DMS53 treated with DMSO at 0.1 percent for 48 hours (cell line): ENCODE measurements around the gene AOC3.
A peak's percentile ranks its signal among the peaks of the same experiment; 100 is the strongest.

Experiments
- DNase-seq: peaks from one replicate; lab custom pipeline; 2025; ENCODE audit not compliant: unreplicated experiment; lab: John Stamatoyannopoulos, UW

Gene AOC3

DNA sequence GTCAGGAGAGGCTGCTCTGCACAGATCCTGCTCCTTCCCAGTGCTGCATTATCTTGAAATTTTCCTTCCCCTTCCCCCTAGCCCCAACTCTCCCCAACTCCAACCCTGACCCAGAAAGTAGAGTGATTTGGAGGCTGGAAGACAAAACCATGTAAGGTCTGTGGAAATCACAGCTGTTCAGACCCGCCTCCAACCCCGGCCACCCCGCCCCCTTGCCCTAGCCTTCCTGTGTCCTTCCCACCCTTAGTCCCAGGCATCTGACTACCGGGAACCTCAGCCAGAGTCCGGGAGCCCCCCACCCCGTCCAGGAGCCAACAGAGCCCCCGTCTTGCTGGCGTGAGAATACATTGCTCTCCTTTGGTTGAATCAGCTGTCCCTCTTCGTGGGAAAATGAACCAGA lies at the start of gene AOC3:
Gene AOC3 (plus strand): TSS at position 246 of the 400 bp plus-strand sequence. CDS start 145 bp downstream, at position 391.
- no peak for DNase-seq

- DNase-seq: no peak
These were observed 47.7 kb upstream of the AOC3 start for GRCh38 chr17:42803074-42803883.

GRCh38 chr17:42804918-42805367 lies 46.1 kb upstream of the AOC3 start:
- peak; percentile 90 for DNase-seq

DNA sequence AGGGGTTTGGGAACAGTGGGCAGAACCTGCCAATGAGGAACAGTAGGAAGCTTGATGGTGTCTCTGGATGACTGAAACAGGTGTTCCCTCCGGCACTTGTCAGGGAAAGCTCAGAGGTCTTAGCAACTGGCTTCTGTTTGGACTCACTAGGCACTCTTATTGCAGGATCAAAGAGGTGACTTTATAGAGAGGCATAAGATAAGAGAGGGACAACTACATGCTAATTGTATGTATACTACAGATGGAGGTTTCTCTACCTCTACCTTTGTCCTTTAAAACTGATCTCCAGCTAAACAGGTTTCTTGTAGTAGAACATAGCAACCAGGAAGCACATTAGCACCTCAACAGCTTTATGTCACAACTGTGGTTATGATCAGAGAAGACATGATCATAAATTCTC lies 44.8 kb upstream of the AOC3 start:
- DNase-seq: no peak

- no peak for DNase-seq
These were observed 41.7 kb upstream of the AOC3 start for GRCh38 chr17:42809250-42809649.

- DNase-seq: no peak
These were observed 36.2 kb upstream of the AOC3 start for GRCh38 chr17:42814633-42815399.

DNA sequence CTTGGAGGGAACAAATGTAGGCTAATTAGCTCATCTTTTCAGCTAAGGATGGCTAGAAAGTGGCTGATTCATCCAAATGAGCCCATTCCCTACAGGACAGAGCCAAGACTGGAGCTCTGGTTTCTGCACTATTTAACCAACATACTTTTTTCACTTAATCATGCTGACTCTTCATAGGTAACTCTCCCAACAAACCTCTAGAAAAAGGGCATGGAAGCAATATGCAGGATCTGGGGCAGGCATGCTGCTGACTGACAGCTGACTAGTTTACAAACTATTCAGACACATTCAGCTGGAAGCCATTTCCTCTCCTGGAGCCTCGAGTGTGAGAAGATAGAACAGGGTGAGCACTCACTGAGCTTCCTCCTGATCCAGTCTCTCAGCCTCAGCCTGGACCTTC lies 33.1 kb upstream of the AOC3 start:
- no peak for DNase-seq

GRCh38 chr17:42818379-42818778 lies 32.6 kb upstream of the AOC3 start:
- DNase-seq: no peak

- peak; percentile 72 for DNase-seq
These were observed 31.0 kb upstream of the AOC3 start for GRCh38 chr17:42819939-42820535.

DNA sequence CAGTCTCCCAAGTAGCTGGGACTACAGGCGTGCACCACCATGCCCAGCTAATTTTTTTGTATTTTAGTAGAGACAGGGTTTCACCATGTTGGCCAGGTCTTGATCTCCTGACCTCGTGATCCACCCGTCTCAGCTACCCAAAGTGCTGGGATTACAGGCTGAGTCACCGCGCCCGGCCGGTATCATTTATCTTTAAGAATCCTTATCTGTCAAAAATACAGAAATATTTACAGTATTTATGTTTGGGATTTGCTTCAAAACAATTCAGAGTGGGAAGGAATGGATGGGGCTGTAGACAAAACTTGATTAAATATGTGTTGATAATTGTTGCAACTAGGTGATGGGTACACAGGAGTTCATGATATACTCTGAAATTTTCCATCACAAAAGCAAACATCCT lies 29.8 kb upstream of the AOC3 start:
- no peak for DNase-seq

GRCh38 chr17:42827472-42827871 lies 23.5 kb upstream of the AOC3 start:
- DNase-seq: no peak

GRCh38 chr17:42830971-42831370 lies 20.0 kb upstream of the AOC3 start:
- DNase-seq: no peak

- no peak for DNase-seq
These were observed 18.6 kb upstream of the AOC3 start for GRCh38 chr17:42832213-42832933.

DNA sequence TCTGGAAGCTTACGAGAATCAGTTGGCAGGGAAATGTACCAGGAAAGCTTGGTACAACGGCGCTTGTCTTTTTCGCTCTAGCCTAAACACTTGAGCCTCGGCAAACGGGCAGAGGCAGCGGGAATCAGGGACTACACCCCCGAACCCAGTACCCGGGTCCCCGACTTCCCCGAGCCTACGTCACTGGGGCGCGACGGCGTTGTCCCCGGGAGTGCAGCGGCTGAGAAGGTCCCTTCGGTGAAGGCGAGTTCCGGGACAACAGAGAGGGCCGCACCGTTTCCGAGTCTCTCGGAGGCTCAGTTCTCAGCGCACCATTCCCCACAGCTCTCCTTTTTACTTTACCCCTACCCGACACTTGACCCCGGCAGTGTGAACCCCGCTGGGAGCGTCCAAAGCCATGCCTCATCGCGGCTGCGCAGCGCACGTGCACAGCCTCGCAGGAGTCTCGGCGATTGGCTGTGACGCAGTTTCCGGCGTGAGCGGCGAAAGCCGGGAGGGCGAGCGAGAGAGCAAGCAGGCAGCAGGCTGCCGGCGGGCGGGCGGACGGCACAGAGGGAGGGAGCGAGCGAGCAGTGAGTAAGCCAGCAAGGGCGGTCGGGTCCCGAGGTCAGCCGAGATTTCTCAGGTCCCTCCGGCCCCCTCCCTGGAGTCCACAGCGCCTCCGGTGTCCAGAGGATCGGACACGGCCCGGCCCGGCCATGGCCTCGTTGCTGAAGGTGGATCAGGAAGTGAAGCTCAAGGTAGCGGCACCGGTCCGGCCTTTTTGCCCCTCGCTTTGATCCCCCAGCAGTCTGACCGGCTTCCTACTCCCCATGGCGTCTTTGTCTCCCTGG lies 17.8 kb upstream of the AOC3 start, which contains the start of gene PSME3:
Gene PSME3 (plus strand): TSS at position 464 of the 833 bp plus-strand sequence. CDS start 235 bp downstream, at position 699.
- peak; percentile 84 for DNase-seq

GRCh38 chr17:42833767-42834422 lies 17.1 kb upstream of the AOC3 start:
- no peak for DNase-seq

- DNase-seq: no peak
These were observed 15.3 kb upstream of the AOC3 start for GRCh38 chr17:42835732-42836131.

DNA sequence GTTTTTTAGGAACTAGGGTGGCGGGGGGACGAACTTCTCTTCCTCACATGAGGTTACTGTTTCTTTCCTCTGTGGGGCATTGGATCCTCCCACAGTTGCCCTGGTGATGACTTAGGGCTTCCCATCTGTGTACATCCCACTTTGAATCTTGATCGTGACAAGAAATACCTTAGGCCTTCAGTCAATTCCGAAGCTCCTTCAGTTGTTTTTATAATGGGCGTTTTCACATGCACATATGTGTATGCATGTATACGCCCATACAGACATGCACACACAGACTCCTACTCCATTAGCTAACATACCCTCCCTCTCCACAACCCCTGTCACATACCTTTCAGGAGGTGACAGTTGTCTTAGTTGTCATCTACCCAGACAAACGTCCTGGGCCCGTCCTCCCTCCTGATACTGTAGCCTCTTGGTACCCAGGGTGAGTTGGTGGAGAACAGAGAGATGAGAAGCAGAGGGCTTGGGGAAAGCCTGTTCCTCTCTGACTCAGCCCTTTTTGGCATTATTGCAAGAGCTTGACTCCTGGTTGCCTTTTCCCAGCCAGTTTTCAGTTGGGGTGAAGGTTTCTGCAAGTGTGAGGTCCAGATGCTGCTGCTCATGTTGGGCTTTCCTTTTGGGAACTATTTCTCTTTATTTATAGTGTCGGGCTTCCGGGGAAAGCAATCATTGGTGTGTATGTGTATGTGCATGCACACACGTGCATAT lies 8.9 kb upstream of the AOC3 start:
- DNase-seq: no peak

DNA sequence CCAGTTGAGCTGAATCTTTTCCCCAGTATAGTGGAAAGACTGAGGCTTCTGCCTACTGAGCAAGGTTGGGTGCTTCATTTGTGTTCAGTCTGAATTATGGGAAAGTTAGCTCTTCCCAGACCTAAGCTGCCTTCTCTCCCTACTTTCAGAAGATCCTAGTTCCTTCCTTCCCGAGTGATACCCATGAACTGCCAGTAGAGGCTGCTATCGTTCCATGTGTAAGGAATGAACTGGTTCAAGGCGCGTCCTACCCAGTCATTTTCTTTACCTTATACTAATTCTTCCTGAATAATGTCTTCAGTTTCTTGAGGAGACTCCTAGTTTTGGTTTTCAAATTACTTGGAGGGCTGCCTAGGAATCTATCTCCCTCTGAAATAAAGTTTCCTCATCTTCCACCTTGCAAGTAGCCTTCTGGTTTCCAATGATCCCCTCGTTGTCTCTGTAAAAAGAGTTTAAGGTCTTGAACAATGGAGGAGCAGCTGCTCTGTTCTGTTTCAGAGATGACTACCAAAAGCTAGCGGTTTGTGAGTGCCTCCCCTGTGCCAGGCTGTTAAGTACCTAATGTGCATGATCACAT lies 7.6 kb upstream of the AOC3 start:
- DNase-seq: peak; percentile 83

- DNase-seq: no peak
These were observed 6.7 kb upstream of the AOC3 start, which contains the start of gene AOC2 for GRCh38 chr17:42844271-42844670. Gene AOC2, plus strand, starts transcription at chr17:42844580. Its CDS starts 47 bp downstream, at chr17:42844627.
